Stimulated activated CD8-positive, alpha-beta memory T cell treated with anti-CD3 and anti-CD28 coated beads, Interleukin-7, amount 100 ng/mL, for 24 hours (primary cell): ENCODE results near the gene MYBBP1A.

Source experiments
- DNase-seq: peaks from one replicate; pipeline ENCODE4 v3.0.0-alpha.2; 2020; ENCODE audit warnings: low read depth

Gene MYBBP1A

GRCh38 chr17:4502466-4503154, 52.6 kb downstream of the MYBBP1A start:
- no peak for DNase-seq

- no peak for DNase-seq
These were observed 53.8 kb downstream of the MYBBP1A start for GRCh38 chr17:4501295-4501949.

GRCh38 chr17:4500191-4500571, 55.0 kb downstream of the MYBBP1A start:
- DNase-seq = no peak

- no peak for DNase-seq
These were observed 55.6 kb downstream of the MYBBP1A start for GRCh38 chr17:4499431-4500190.

- DNase-seq = peak; percentile 27
These were observed 56.5 kb downstream of the MYBBP1A start, which contains the start of gene SPNS2 for GRCh38 chr17:4498461-4499397. Gene SPNS2 (plus strand): TSS chr17:4498881. CDS start chr17:4499048, 167 bp downstream.

GRCh38 chr17:4497101-4497824, 57.9 kb downstream of the MYBBP1A start:
- DNase-seq = no peak

GRCh38 chr17:4492721-4493561, 62.2 kb downstream of the MYBBP1A start:
- DNase-seq = no peak

- DNase-seq = no peak
These were observed 64.5 kb downstream of the MYBBP1A start for GRCh38 chr17:4490637-4491061.

GRCh38 chr17:4490109-4490591, 65.0 kb downstream of the MYBBP1A start:
- no peak for DNase-seq

GRCh38 chr17:4488989-4489595, 66.1 kb downstream of the MYBBP1A start:
- no peak for DNase-seq
